ENCODE measurements around the gene SLC38A4.

DNA sequence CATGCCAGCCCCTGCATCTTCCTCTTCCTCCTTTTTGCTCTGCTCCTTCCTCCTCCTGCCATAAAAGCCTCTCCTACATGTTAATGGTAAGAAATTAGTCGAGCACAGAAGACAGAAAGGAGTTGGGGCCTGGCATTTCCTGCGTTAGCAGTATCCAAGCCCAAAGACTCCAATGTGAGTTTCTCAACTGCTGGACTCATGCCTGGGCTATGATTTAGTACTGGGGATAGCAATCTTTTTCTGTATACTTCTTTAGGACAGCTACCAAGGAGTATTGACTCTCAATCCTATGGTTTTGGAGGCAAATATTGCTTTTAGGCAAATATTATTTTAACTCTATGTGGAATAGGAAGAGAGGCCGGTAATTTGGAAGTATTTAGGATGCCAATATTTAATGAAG lies 18.0 kb upstream of the SLC38A4 start:
- TF ChIP-seq, protein P1, sequence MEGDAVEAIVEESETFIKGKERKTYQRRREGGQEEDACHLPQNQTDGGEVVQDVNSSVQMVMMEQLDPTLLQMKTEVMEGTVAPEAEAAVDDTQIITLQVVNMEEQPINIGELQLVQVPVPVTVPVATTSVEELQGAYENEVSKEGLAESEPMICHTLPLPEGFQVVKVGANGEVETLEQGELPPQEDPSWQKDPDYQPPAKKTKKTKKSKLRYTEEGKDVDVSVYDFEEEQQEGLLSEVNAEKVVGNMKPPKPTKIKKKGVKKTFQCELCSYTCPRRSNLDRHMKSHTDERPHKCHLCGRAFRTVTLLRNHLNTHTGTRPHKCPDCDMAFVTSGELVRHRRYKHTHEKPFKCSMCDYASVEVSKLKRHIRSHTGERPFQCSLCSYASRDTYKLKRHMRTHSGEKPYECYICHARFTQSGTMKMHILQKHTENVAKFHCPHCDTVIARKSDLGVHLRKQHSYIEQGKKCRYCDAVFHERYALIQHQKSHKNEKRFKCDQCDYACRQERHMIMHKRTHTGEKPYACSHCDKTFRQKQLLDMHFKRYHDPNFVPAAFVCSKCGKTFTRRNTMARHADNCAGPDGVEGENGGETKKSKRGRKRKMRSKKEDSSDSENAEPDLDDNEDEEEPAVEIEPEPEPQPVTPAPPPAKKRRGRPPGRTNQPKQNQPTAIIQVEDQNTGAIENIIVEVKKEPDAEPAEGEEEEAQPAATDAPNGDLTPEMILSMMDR (conservative IDR thresholded peaks at IDR 0.05), result no peak
- TF ChIP-seq ZFX (IDR thresholded peaks at IDR 0.05), result no peak
